ENCODE results near the gene TP63. TPM values are rescaled to one million over a fixed set of nuclear protein-coding genes. Genes with fewer than 3 reads are reported as not detected.

TP63 gene
- polyA plus RNA-seq, 1 donor from 2014 or later, result 0.12 TPM

- Histone ChIP-seq H3K4me3 (ENCODE audit: low read length) (no peak overlapping the region), H3K27me3 (ENCODE audit: insufficient read depth, low read depth, low read length) (no peaks in the 10 kb centered on the region), H2AFZ (ENCODE audit: low read depth, low read length) (no peak overlapping the region), H3K27ac (ENCODE audit: low read length) (no peak overlapping the region), H3K4me2 (ENCODE audit: low read length) (no peak overlapping the region), H3K9me3 (ENCODE audit: low read length) (no peaks in the 10 kb centered on the region), H3K79me2 (replicated peaks; ENCODE audit: insufficient read depth, low read length) (no peaks in the 10 kb centered on the region), H4K20me1 (ENCODE audit: insufficient read depth) (no peaks in the 10 kb centered on the region), H3F3A (ENCODE audit: insufficient read depth, low read length, poor library complexity, severe bottlenecking) (no peaks in the 10 kb centered on the region), H3K36me3 (ENCODE audit: insufficient read depth, low read length) (no peaks in the 10 kb centered on the region), H3K9ac (ENCODE audit: low read length) (no peak overlapping the region), H3K9me2 (ENCODE audit: insufficient read depth, low read length) (no peaks in the 10 kb centered on the region)
- TF ChIP-seq MXI1 (conservative IDR thresholded peaks at IDR 0.05; ENCODE audit: poor library complexity, severe bottlenecking) (no peak), TAF1 (IDR thresholded peaks at IDR 0.05; ENCODE audit: low read depth) (no peak), CTCF (IDR thresholded peaks at IDR 0.05; ENCODE audit: poor library complexity, severe bottlenecking) (no peak), POLR2AphosphoS5 (IDR thresholded peaks at IDR 0.05) (no peak)
These were observed 267.5 kb downstream of the TP63 start for GRCh38 chr3:189898559-189899153.

GRCh38 chr3:189899186-189899585 lies 268.0 kb downstream of the TP63 start:
- Histone ChIP-seq H4K20me1 (ENCODE audit: insufficient read depth) (no peaks in the 10 kb centered on the region), H3K27me3 (ENCODE audit: insufficient read depth, low read depth, low read length) (no peaks in the 10 kb centered on the region), H3K36me3 (ENCODE audit: insufficient read depth, low read length) (no peaks in the 10 kb centered on the region), H3F3A (ENCODE audit: insufficient read depth, low read length, poor library complexity, severe bottlenecking) (no peaks in the 10 kb centered on the region), H3K9me2 (ENCODE audit: insufficient read depth, low read length) (no peaks in the 10 kb centered on the region), H3K4me3 (ENCODE audit: low read length) (no peak overlapping the region), H3K9ac (ENCODE audit: low read length) (no peak overlapping the region), H2AFZ (ENCODE audit: low read depth, low read length) (no peak overlapping the region), H3K27ac (ENCODE audit: low read length) (no peak overlapping the region), H3K4me2 (ENCODE audit: low read length) (no peak overlapping the region), H3K79me2 (replicated peaks; ENCODE audit: insufficient read depth, low read length) (no peaks in the 10 kb centered on the region), H3K9me3 (ENCODE audit: low read length) (no peaks in the 10 kb centered on the region)
- TF ChIP-seq MXI1 (conservative IDR thresholded peaks at IDR 0.05; ENCODE audit: poor library complexity, severe bottlenecking) (no peak), SMC3 (conservative IDR thresholded peaks at IDR 0.05; ENCODE audit: poor library complexity) (no peak), TAF1 (IDR thresholded peaks at IDR 0.05; ENCODE audit: low read depth) (no peak), CTCF (IDR thresholded peaks at IDR 0.05; ENCODE audit: poor library complexity, severe bottlenecking) (no peak), REST (IDR thresholded peaks at IDR 0.05; ENCODE audit: borderline replicate concordance) (no peak), EP300 (conservative IDR thresholded peaks at IDR 0.05; ENCODE audit: poor library complexity, severe bottlenecking) (no peak), POLR2AphosphoS5 (IDR thresholded peaks at IDR 0.05) (no peak), RAD21 (conservative IDR thresholded peaks at IDR 0.05) (no peak), EZH2 (IDR thresholded peaks at IDR 0.05; ENCODE audit: borderline replicate concordance, insufficient read depth, low read length, poor library complexity, severe bottlenecking) (no peak)
